ENCODE measurements around the gene PRRG2.

DNA sequence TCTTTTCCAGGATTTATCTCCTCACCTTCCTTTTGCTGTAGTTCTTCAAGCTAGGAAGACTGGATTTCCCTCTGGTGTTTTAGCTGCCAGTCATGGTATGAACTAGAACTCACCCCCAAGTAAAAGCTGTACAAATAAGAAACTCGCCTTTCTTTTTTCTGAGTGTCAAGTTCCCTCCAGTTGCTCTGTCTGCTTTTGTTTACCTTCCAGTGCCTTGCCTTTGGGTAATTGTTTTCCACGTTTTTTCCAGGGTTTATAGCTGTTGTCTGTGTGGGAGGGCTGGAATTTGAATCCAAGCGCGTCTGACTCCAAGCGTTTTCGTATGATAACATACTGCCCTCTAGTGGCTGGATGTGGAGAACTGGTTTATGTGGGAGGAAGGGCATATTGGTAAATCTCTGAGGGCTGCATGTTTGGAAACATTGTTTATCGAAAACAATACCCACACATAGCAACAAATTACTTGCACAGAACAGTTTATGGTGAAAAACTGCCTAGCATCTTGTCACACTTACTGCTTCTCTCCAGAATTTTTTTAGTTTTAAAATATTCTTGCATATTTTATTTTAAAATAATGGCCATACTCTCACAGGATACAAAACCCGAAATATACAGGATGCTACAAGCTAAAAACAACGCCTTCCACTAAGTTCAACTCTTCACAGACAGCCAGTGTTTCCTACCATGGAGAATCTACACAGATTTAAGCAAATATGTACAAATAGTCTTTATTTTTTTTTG lies 34.1 kb upstream of the PRRG2 start:
- TF ChIP-seq POLR2A (IDR thresholded peaks at IDR 0.05; ENCODE audit: low read depth, low read length): no peak
- TF ChIP-seq PAX5 (IDR thresholded peaks at IDR 0.05; ENCODE audit: insufficient read depth, low read length, severe bottlenecking): no peak

Measured in GM12891 (cell line).